CD4-positive, alpha-beta T cell (primary cell): ENCODE data around the gene OLA1. TPM values are rescaled to one million over a fixed set of nuclear protein-coding genes. Genes with fewer than 3 reads are reported as not detected.

ENCODE experiments used
- ATAC-seq: fragments of 200-7000 bp; cut with Tn5 transposase; one replicate; pipeline ENCODE4 v1.10.0; 2022; ENCODE audit warnings: mild to moderate bottlenecking; ENCODE audit not compliant: poor library complexity
- CTCF ChIA-PET: fragments of 350-600 bp; sonication (Branson Sonifier 250); formaldehyde crosslinking; loops from one replicate; lab custom pipeline; 2021; ENCODE audit warnings: antibody characterized with exemption, inconsistent platforms; lab: Charles Lee
- POLR2A ChIA-PET: fragments of 350-600 bp; sonication (Branson Sonifier 250); formaldehyde crosslinking; loops from one replicate; lab custom pipeline; 2021; ENCODE audit warnings: antibody characterized with exemption, inconsistent platforms; lab: Charles Lee
- DNase-seq, 14 experiments: peaks; one replicate each; pipeline ENCODE4 v3.0.0-alpha.2; 2013 to 2020; ENCODE audit warnings: mixed read lengths in 2 of 14
- H3K27ac ChIP-seq, 2 donors: one replicate each; pipeline versions ENCODE4 v1.5.1 to v1.7.0; 2013; ENCODE audit warnings: low read length in 2 of 2, low read depth in 1 of 2, mild to moderate bottlenecking in 1 of 2
- H3K27me3 ChIP-seq, 2 experiments: 1 replicate in 1 of 2; 2 replicates in 1 of 2; pipeline versions ENCODE4 v1.6.1 to v1.7.0; 2013; ENCODE audit warnings: low read length in 2 of 2, control low read depth in 1 of 2, mild to moderate bottlenecking in 1 of 2, moderate library complexity in 1 of 2; ENCODE audit not compliant: insufficient read depth in 2 of 2, control insufficient read depth in 1 of 2
- H3K36me3 ChIP-seq: one replicate; pipeline ENCODE4 v1.6.1; 2013; ENCODE audit warnings: low read length, control low read depth; ENCODE audit not compliant: insufficient read depth
- H3K4me1 ChIP-seq: one replicate; pipeline ENCODE4 v1.6.1; 2013; ENCODE audit warnings: low read length, control low read depth; ENCODE audit not compliant: insufficient read depth
- H3K4me3 ChIP-seq: one replicate; pipeline ENCODE4 v1.5.1; 2013; ENCODE audit warnings: mild to moderate bottlenecking, low read length, moderate library complexity
- H3K9me3 ChIP-seq, 2 experiments: 1 replicate in 1 of 2; 2 replicates in 1 of 2; pipeline versions ENCODE4 v1.6.1 to v1.7.0; 2013; ENCODE audit warnings: low read length in 2 of 2, mild to moderate bottlenecking in 2 of 2, control low read depth in 1 of 2, moderate library complexity in 1 of 2; ENCODE audit not compliant: control insufficient read depth in 1 of 2, insufficient read depth in 1 of 2
- H3K27ac Mint-ChIP-seq: one replicate; pipeline ENCODE4 v1.8.0; 2020; ENCODE audit warnings: mixed read lengths
- H3K27me3 Mint-ChIP-seq: one replicate; pipeline ENCODE4 v1.8.0; 2021; ENCODE audit warnings: mixed read lengths
- H3K36me3 Mint-ChIP-seq: one replicate; pipeline ENCODE4 v1.8.0; 2021; ENCODE audit warnings: low read depth, mixed read lengths
- H3K4me1 Mint-ChIP-seq: one replicate; pipeline ENCODE4 v1.8.0; 2021; ENCODE audit warnings: low read depth, mixed read lengths
- H3K4me3 Mint-ChIP-seq: one replicate; pipeline ENCODE4 v1.8.0; 2020; ENCODE audit warnings: mild to moderate bottlenecking, mixed read lengths
- H3K9me3 Mint-ChIP-seq: one replicate; pipeline ENCODE4 v1.8.0; 2020; ENCODE audit warnings: mixed read lengths
- CTCF ChIP-seq: fragments of 200-600 bp; IDR thresholded peaks from one replicate; pipeline ENCODE4 v1.8.0; 2022; ENCODE audit warnings: antibody characterized with exemption, mild to moderate bottlenecking
- intact Hi-C, 2 experiments: fragments of 100-400 bp; cut with DNase I in 1 of 2; cut with micrococcal nuclease in 1 of 2; formaldehyde crosslinking; loops; one replicate each; pipeline versions ENCODE4 v1.15.1 to v1.9.0; 2023 to 2025; cut with DNase I, micrococcal nuclease
- total RNA-seq, 174 experiments: library from RNA in 2 of 174; stranded (reverse) in 2 of 174; gene quantifications; one replicate each; pipeline ENCODE4 v1.2.3 and lab custom pipeline; 2021 to 2026

OLA1 gene
- total RNA-seq, 2 experiments from 2014 or later = 38.1 to 40.5 TPM

- POLR2A ChIA-PET = no interaction called here
Measured at GRCh38 chr2:174209325-174209724, 39.0 kb downstream of the OLA1 start.

GRCh38 chr2:174208026-174208425, 40.3 kb downstream of the OLA1 start:
- TF ChIP-seq CTCF = no peak
- no peak overlapping the region for H3K27ac Mint-ChIP-seq
- ATAC-seq = no peak
- Histone ChIP-seq H3K36me3 (no peaks in the 10 kb centered on the region), H3K27me3 (no peaks in the 10 kb centered on the region), H3K4me3 (no peak overlapping the region), H3K4me1 (no peaks in the 10 kb centered on the region), H3K27ac (no peak overlapping the region), H3K9me3 (no peaks in the 10 kb centered on the region)
- no peaks in the 10 kb centered on the region for H3K27me3 Mint-ChIP-seq
- H3K36me3 Mint-ChIP-seq = peaks cover 10% of the 10 kb centered on the region
- H3K9me3 Mint-ChIP-seq = no peaks in the 10 kb centered on the region
- H3K4me3 Mint-ChIP-seq = no peak overlapping the region
- CTCF ChIA-PET = no interaction called here
- H3K4me1 Mint-ChIP-seq = peaks cover 11% of the 10 kb centered on the region
- POLR2A ChIA-PET = no interaction called here
- intact Hi-C loops = no loop called here
- no peak for DNase-seq

More at GRCh38 chr2:174209325-174209724, 39.0 kb downstream of the OLA1 start:
- no peaks in the 10 kb centered on the region for H3K9me3 Mint-ChIP-seq
- H3K27me3 ChIP-seq = no peaks in the 10 kb centered on the region
- DNase-seq (no peak), ATAC-seq (no peak)
- intact Hi-C loops = no loop called here
- no peak overlapping the region for H3K27ac ChIP-seq
- peaks cover 11% of the 10 kb centered on the region for H3K4me1 Mint-ChIP-seq
- peaks cover 8% of the 10 kb centered on the region for H3K36me3 Mint-ChIP-seq
- no peak overlapping the region for H3K4me3 ChIP-seq
- no peak overlapping the region for H3K27ac Mint-ChIP-seq
- no peaks in the 10 kb centered on the region for H3K27me3 Mint-ChIP-seq
- CTCF ChIA-PET = no interaction called here
- H3K36me3 ChIP-seq = no peaks in the 10 kb centered on the region
- no peak overlapping the region for H3K4me3 Mint-ChIP-seq
- no peaks in the 10 kb centered on the region for H3K9me3 ChIP-seq
- TF ChIP-seq CTCF = no peak
- H3K4me1 ChIP-seq = no peaks in the 10 kb centered on the region

- ATAC-seq = no peak
- no peaks in the 10 kb centered on the region for H3K27me3 Mint-ChIP-seq
Measured at GRCh38 chr2:174205562-174205961, 42.8 kb downstream of the OLA1 start.

More at GRCh38 chr2:174205562-174205961, 42.8 kb downstream of the OLA1 start:
- Mint-ChIP-seq H3K36me3 (peaks cover 7% of the 10 kb centered on the region), H3K4me1 (peaks cover 11% of the 10 kb centered on the region), H3K27ac (no peak overlapping the region), H3K4me3 (no peak overlapping the region), H3K9me3 (no peaks in the 10 kb centered on the region)
- intact Hi-C loops = no loop called here
- Histone ChIP-seq H3K4me3 (no peak overlapping the region), H3K36me3 (no peaks in the 10 kb centered on the region), H3K27ac (no peak overlapping the region), H3K27me3 (no peaks in the 10 kb centered on the region), H3K4me1 (no peaks in the 10 kb centered on the region), H3K9me3 (no peaks in the 10 kb centered on the region)
- DNase-seq = no peak
- POLR2A ChIA-PET = no interaction called here
- TF ChIP-seq CTCF = no peak
- CTCF ChIA-PET = no interaction called here
